GM21737 (cell line): ENCODE results near the gene PHLDB3.

Source experiments
- ATAC-seq: cut with Tn5 transposase; IDR thresholded peaks from one replicate; pipeline ENCODE4 v1.9.1; 2021; ENCODE audit warnings: mild to moderate bottlenecking, moderate library complexity; ENCODE audit not compliant: unreplicated experiment

Gene PHLDB3

DNA sequence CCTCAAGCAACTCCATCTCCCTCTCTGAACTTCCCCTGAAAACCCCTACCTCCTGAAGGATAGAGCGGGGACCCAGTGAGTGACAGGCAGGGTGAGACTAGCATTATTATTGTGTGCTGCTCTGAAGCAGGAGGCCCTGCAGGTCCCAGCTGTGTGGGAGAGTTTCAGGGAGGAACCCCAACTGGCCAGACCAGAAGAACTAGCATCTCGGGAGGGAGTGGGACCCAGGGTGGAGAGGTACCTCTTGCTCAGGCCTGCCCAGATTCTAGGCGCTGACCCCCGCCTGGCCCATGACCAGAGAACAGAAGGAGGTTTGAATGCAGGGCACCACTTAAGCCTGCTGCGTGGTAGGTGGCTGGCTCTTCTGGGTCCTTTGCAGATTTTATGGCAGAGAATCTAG lies 33.5 kb downstream of the PHLDB3 start:
- no peak for ATAC-seq

DNA sequence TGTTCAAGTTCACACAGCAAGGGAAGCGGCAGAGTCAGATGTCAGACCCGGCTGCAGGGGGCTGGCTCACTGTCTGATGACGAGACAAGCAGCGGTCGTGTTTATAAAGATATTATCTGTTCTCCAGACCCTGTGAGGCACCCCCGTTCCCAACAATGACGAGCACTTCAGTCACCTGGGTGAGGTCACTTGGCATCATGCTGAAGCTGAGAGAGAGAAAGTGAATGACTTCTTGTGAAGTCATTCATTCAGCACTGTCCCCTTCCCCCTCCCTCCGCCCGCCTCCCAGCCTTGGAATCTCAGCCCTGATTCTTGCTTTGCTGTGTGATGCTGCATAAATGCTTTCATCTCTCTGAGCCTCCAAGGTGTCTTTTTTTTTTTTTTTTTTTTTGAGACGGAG lies 34.3 kb downstream of the PHLDB3 start:
- ATAC-seq, result no peak

DNA sequence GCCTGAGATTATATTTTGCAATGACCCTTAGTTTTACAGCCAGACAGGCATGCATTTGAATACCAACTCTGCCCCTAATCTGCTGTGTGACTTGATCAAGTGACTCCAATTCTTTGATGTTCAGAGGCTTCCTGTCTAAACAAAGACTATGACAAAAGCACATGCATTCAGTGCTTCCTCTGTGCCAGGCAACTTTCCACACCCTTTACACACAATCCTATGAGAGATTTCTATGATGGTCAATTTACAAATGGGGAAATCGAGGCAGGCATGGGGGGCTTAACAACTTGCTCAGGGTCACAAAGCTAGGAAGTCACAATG lies 35.4 kb downstream of the PHLDB3 start:
- ATAC-seq, result no peak

DNA sequence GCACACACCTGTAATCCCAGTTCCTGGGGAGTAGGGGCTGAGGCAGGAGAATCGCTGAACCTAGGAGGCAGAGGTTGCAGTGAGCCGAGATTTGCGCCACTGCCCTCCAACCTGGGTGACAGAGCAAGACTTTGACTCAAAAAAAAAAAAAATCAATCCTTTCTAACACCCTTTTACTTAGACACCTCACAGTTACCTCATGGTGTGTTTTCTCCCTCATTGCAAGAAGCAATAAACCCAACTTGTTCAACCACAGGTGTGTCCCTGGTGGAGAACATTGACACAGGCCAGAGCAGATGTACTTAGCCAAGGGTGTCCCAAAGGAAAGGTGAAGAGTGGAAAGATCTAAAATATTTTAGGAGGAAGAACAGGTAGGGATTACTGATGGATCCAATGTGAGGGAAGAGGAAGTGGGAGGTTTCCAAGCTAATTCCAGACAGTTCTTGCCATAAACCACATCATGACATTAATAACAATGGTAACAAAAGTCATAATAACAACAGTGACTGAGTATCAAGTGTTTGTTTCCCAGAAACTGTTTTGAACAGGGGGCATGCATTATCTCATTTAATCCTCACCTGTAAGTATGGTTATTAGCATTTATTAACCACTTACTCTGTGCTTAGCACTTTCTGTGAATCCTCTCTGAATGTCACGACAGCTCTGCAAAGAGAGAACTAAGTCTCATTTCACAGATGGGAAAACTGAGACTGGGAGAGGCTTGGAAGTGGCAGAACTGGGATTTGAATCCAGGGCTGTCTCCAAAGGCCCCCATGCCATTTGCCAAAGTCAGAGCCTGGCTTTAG lies 36.0 kb downstream of the PHLDB3 start:
- no peak for ATAC-seq

DNA sequence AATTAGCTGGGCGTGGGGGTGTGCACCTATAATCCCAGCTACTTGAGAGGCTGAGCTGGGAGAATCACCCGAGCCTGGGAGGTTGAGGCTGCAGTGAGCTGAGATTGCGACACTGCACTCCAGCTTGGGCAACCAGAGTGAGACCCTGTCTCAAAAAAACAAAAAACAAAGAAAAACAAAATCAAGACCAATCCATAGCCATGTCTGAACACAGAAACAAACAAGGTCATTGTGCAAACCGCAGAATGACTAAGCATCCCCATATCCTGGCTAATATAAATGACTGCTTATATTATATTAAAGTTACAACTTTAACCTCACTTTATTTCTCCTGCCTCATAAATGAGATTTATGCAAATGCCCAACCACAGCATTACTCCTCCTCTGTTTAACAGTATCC lies 36.8 kb downstream of the PHLDB3 start:
- ATAC-seq, result no peak

DNA sequence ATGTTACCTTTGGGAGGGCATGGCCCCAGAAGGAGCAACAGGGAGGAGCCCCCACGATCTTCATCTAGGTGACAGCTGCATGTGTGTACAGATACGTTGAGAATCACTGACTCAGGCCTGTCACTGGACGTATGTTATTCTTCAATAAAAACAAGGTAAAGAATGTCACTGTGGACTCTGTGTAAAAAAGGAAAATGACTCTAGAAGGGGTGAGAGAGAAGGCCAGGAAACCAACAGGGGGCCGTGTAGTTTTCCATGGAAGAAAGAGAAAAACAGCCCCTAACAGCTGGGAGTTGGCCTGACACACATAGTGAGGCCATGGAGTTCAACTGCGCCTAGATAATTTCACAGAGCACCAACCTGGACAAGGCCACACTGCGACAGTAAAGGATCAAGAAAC lies 37.3 kb downstream of the PHLDB3 start:
- no peak for ATAC-seq

DNA sequence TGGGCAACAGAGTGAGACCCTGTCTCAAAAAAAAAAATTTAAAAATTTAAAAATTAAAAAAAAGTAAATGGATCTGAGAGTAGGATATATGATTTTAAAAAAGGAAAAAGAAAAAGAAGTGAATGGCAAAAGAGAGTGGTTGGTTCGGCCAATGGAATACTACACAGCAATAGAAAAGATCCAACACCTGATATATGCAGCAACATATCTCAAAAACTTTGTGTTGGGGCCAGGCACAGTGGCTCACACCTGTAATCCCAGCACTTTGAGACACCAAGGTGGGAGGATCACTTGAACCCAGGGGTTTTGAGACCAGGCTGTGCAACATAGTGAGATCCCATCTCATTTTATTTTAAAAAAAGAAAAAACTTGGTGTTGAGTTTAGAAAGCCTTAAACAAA lies 37.8 kb downstream of the PHLDB3 start:
- no peak for ATAC-seq

DNA sequence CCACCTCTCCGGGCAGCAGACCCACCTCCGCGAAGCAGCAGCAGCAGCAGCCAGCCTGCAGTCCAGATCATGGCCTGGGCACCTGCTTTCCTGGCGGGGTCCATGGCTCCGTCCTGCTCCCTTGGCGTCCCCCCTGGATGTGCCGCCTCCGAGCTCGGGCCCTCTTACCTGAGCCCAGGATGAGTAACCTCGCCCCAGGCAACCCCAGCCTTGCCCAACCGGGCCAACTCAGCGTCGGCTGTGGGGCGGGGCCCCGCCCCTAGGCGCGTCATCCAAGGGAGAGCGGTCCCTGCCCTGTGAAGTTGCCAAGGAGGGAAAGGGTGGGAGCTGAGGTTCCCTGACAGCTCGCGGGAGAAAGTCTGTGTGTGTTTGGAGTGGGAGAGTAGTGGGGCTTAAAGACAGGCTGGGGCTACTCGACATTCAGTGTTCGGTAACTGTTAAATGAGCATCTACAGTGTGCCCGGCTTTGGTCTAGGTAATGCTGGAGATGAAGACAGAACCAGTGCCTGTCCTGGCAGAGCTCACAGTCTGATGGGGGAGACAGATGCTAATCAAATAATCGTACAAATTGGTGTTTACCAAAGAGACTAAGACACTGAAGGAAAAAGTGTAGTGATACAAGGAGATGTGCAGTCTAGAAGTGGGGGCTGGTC lies 39.0 kb downstream of the PHLDB3 start, which contains the start of gene LYPD3:
TSS of gene LYPD3 (minus strand) at position 141 of the 653 bp plus-strand sequence. CDS start at position 104, 37 bp downstream.
- no peak for ATAC-seq

DNA sequence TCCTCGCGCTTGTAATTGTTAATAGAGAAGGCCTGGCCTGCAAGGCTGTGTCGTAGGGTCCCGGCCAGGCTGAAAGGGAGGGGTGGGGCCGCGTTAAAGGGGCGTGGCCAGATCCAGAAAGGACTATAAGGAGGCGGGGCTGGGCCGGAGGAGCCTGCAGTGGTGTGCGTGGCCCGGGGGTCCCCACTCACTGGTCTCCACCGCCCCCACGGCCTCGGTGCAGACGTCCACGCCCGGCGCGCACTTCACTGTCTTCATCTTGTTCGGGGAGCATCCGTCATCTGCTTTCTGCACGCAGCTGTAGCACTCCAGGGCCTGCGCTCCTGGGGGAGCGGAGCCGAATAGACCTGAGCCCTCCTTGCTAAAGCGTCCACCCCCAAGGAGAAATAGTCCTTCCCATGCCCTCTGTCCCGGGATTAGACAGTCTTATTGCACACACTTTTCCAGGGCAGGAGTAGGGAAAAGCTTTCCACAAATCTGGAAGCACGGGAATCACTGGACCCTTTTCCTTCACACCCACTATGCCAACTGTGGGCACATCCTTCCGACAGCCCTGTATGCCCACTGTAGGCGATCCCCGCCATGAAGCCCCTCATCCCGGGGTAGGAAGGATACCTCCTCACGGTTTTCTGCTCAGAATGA lies 40.3 kb downstream of the PHLDB3 start:
- ATAC-seq, result peak; percentile 32

DNA sequence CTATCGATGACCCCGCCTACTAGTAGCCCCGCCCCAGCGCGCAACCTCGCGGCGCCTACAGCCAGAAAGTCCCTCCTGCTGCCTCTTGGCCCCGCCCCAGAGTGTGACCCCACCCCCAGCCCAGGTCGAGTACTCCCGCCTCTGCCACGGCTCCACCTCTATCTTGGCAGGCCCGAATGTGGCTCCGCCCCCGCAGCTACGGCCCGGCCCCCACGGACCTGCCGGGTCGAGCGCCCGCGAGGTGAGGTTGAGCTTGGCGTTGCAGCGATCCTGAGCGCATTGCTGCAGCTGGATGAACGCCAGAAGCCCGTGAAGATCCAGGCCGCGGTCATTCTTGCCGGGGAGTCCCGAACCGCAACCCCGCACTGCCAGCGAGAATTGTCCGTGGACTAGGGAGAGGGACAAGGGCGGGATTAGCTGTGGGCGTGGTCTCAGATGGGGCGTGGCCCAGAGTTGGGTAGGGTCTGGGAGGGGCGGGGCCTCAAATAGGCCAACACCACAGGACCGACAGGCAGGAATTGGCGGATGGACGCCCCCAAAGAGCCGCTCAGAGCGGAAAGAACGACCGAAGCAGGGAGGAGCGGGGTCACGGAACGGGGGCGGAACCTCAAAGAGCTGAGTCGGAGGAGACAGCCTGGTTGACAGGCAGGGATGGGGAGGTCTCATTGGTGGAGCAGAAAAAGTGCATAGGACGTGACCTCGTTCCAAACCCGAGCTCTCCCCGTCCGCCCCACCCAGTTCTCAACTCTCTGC lies 41.0 kb downstream of the PHLDB3 start:
- peak; percentile 76 for ATAC-seq

DNA sequence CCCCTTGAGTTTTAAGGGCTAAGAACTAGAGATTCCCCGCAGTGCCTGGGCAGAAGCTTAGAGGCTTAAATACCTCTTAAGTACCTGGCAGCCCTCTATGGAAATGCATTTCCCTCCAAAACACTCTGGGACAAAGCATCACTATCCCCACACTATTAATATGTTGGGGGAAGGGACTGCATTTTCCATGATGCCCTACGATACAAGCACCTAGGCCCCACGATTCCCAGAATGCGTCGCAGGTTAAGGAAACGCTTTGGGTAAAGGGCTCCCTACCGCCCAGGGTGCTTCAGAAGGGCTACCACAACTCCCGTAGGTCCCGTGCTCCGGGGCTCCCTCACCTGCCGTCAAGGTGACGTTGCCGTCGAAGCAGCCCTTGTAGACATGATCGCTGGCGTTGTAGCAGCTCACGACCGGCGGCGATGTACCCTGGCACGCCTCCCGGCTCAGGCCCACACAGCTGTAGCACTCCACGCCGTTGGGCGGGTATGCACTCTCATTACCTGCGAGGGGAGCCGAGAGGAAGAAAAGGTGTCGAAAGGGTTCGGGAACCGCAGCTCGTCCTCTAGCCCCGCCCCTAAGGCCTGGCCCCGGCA lies 41.7 kb downstream of the PHLDB3 start:
- no peak for ATAC-seq

DNA sequence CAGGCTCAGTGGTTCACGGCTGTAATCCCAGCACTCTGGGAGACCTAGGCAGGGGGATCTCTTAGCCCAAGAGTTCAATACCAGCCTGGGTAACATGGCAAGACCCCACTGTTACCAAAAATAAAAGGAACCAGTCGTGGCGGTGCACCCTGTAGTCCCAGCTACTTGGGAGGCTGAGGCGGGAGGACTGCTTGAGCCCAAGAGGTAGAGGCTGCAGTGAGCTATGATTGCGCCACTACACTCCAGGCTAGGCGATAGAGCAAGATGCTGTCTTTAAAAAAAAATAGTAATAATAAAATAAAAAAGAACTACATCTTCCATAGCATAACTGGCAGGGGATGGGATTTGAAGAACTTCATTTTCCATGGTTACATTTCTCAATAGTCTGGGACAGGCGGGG lies 42.2 kb downstream of the PHLDB3 start:
- no peak for ATAC-seq

DNA sequence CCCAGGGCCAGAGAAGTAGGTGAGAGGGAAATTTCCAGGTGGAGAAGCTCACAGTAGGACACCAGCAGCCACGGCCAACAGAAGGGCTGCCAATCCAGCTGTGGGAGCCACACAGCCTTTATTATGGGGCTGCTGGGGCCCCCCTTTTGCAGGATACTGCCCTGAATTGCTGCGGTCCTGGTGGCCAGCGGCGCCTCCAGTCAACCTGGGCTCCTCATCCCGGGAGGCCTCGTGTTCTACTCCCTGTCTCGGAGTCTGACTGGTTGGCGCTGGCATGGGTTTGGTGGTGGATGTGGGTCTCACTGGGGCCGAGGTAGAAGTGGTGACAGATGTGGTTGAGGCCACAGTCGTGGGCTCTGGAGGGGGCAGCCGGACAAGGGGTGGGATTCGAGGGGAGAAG lies 43.2 kb downstream of the PHLDB3 start:
- ATAC-seq, result no peak

DNA sequence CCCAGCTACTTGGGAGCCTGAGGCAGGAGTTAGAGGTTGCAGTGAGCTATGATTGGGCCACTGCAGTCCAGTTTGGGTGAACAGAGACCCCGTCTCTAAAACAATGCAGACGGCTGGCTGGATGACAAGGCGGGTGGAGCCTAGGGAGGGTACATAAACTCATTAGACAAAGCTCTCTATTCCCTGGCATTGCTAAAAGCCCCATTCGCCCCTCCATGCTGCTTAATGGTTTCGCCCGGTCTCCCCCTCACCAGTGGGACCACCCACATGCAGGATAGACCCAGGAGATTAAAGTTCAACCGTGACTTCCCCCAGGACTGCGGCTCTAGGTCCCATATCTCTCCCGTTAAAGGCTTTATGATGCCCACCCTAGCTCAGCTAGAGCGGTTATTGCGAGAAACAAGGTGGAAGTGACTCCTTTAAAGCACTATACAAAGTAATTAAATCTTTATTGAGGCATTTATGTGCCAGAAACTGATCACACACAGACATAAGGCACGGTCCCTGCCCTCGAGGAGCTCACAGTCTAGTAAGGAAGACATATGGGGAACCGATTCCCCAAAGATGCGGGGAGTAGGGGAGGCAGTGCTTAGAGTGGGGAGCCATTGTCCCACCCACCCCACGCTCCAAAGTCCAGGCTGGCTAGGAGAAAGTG lies 44.1 kb downstream of the PHLDB3 start:
- no peak for ATAC-seq

DNA sequence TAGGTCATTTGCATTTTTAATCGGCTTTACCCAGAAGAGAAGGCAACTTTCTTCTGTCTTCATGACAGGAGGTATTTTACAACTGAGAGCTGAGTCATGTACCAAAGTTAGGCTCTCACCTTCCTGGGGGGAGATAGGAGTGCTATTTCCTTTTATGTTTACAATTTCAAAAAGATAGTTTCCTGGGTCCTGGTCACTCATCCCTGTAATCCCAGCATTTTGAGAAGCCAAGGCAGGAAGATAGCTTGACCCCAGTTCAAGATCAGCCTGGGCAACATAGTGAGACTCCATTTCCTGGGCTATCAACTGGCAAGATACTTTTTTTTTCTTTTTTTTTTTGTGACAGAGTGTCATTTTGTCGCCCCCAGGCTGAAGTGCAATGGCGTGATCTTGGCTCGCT lies 46.7 kb downstream of the PHLDB3 start:
- ATAC-seq, result no peak

DNA sequence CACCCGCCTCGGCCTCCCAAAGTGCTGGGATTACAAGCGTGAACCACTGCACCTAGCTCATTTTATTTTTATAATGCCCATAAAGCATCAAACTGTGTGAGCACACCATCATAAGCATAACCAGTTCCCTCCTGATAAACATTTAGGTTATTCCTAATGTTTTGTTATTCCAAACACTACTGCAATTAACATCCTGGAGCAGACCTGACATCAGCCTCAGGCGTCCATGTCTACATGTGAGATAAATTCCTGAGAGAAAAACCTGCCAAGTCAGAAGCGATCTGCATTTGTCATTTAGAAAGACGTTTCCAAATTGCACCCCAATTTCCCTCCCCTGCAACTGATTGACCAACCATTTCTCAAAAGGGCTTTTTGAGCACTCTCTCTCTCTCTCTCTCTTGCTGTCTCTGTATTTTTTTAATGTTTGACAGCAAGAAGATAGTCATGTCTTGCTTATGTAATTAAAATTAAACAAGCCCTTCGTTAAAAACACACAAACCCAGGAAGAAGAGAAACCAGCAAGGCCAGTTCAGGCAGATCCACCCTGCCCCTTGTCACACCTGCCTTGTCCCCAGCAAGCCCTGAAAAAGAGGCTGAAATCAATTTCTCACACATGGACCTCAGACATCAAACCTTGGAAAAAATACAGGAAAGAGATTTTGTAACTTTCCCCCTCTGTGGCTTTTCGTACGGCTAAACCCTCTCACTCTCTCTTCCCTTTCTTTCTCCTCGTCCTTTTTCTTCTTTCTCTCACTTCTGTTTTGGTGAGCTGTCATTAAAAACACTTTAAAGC lies 49.0 kb downstream of the PHLDB3 start:
- ATAC-seq, result no peak

DNA sequence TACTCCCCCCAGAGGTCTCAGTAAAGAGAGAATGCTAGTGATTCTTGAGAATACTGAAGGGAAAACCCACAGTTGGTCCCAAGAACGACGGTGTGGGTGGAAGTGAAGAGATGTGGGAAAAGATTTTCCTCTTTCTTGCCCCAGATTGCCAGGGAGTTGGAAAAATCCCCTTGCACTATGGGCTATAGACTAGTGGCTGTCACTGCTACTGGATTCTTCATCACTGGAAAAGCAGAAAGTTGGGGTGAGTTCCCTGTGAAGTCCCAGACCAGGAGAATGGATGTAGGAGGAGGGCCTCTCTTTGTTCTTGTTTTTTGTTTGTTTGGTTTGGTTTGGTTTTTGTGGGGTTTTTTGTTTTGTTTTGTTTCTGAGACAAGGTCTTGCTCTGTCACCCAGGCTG lies 50.5 kb downstream of the PHLDB3 start:
- ATAC-seq, result no peak

DNA sequence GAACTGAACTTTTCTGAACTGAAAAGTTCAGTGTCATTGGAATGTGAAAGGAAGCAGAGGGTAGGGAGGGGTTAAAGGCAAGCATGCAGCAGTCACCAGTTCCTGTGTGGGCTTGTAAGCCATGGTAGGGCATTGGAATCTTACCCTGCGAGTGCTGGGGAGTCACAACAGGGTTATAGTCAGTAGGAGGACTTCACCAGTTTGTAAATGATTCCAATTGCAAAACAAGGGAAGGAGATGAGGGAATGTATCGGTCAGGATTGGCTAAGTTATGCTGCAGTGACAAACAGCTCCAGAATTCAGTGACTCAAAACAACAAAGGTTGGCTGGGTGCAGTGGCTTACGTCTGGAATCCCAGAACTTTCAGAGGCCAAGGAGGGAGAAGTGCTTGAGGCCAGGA lies 52.0 kb downstream of the PHLDB3 start:
- ATAC-seq, result no peak

DNA sequence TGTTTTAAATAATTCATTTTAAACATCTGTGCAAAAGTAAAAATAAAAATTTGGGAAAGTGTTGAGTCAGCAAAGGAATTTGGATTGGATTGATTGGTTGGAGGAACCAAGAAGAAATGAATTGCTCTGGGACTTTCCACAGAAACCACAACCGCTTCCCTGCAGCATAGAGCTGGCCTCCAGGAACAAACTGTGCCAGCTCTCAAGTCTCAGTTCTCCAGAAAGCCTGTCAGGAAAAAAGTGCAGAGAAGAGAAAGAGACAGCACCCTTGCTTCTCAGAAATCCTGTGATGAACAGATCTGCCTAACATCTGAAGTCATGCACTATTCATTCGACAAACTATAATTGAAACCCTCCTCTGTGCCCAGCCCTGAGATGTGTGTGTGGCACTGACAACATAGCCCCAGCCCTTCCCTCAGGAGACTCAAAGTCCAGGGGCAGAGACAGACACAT lies 54.0 kb downstream of the PHLDB3 start:
- no peak for ATAC-seq

DNA sequence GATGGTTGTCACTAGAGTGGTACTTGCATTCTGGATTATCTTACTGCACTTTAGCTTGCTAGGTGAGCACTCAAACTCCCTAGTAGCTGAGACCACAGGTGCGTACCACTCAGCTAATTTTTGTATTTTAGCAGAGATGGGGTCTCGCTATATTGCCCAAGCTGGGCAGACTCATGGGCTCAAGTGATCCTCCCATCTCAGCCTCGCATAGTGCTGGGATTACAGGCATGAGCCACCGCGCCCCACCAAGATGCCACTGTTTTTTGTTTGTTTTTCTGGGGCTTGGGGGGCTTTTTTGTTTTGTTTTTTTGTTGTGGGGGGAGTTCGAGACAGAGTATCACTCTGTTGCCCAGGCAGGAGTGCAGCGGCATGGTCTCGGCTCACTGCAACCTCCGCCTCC lies 56.9 kb downstream of the PHLDB3 start:
- no peak for ATAC-seq
